Measurements from ENCODE around the gene RHOF.

DNA sequence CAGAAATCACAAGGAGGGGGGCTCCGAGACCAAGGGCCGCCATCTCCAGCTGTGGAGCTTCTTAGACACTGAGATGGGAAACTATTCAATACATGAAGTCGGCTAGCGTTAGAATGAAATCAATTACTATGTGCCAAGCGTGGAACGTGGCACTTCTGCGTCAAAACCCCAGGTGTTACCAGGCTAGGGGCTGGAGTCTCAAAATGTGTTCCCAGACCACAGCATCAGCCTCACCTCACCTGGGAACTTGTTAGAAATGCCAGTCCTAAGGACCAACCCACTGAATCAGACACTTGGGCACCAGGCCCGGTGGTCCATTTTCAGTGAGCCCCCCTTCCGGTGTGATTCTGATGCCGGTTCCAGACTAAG lies 5.3 kb upstream of the RHOF start:
- TF ChIP-seq, protein P1, sequence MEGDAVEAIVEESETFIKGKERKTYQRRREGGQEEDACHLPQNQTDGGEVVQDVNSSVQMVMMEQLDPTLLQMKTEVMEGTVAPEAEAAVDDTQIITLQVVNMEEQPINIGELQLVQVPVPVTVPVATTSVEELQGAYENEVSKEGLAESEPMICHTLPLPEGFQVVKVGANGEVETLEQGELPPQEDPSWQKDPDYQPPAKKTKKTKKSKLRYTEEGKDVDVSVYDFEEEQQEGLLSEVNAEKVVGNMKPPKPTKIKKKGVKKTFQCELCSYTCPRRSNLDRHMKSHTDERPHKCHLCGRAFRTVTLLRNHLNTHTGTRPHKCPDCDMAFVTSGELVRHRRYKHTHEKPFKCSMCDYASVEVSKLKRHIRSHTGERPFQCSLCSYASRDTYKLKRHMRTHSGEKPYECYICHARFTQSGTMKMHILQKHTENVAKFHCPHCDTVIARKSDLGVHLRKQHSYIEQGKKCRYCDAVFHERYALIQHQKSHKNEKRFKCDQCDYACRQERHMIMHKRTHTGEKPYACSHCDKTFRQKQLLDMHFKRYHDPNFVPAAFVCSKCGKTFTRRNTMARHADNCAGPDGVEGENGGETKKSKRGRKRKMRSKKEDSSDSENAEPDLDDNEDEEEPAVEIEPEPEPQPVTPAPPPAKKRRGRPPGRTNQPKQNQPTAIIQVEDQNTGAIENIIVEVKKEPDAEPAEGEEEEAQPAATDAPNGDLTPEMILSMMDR (conservative IDR thresholded peaks at IDR 0.05; ENCODE audit: low read length): no peak
- no peak for TF ChIP-seq EZH2phosphoT487 (IDR thresholded peaks at IDR 0.05; ENCODE audit: borderline replicate concordance, low read depth, low read length)
